HEK293 (cell line): ENCODE measurements around the gene LMAN1L.

Source experiments
- CTCF ChIA-PET: fragments of 350-600 bp; formaldehyde crosslinking; extraction: SDS; loops from one replicate; lab custom pipeline; 2021; ENCODE audit warnings: antibody characterized with exemption; lab: Yijun Ruan, JAX
- POLR2A ChIA-PET: fragments of 300-600 bp; formaldehyde crosslinking; extraction: SDS; loops from one replicate; lab custom pipeline; 2020; ENCODE audit warnings: antibody characterized with exemption, inconsistent platforms; lab: Yijun Ruan, JAX
- H3K27ac ChIP-seq: fragments of 200-500 bp; sonication (Bioruptor generic); 2 replicates; pipeline ENCODE4 v1.5.1; 2014; ENCODE audit warnings: low read depth, low read length, control low read depth, inconsistent platforms; ENCODE audit errors: extremely low read depth
- H3K36me3 ChIP-seq, 2 experiments: fragments of 200-500 bp in 1 of 2; sonication (Bioruptor generic) in 1 of 2; 1 replicate in 1 of 2; 2 replicates in 1 of 2; pipeline ENCODE4 v1.5.1; 2014 to 2017; ENCODE audit warnings: inconsistent platforms in 2 of 2, low read length in 2 of 2; ENCODE audit not compliant: control insufficient read depth in 2 of 2, insufficient read depth in 1 of 2
- H3K4me1 ChIP-seq: fragments of 200-500 bp; sonication (Bioruptor generic); 2 replicates; pipeline ENCODE4 v1.5.1; 2014; ENCODE audit warnings: mild to moderate bottlenecking, low read length, inconsistent platforms; ENCODE audit not compliant: control insufficient read depth, insufficient read depth
- H3K4me3 ChIP-seq: 2 replicates; pipeline ENCODE4 v1.5.1; 2011; ENCODE audit warnings: low read depth, mild to moderate bottlenecking, control low read depth, low read length, moderate library complexity
- H3K9me3 ChIP-seq: fragments of 200-500 bp; sonication (Bioruptor generic); 2 replicates; pipeline ENCODE4 v1.5.1; 2014; ENCODE audit warnings: low read depth, low read length, inconsistent platforms; ENCODE audit not compliant: control insufficient read depth, insufficient read depth
- EGR2 ChIP-seq: fragments of 450-650 bp; formaldehyde crosslinking; IDR thresholded peaks from 2 replicates; pipeline ENCODE4 v1.5.1; 2016; ENCODE audit warnings: low read depth, missing biosample characterization, missing genetic modification characterization
- KLF17 ChIP-seq: fragments of 450-650 bp; formaldehyde crosslinking; IDR thresholded peaks from 2 replicates; pipeline ENCODE4 v1.5.1; 2016; ENCODE audit warnings: missing biosample characterization, missing genetic modification characterization
- WT1 ChIP-seq: fragments of 450-650 bp; formaldehyde crosslinking; IDR thresholded peaks from 2 replicates; pipeline ENCODE4 v1.5.1; 2016; ENCODE audit warnings: missing biosample characterization, missing genetic modification characterization
- YY2 ChIP-seq: fragments of 450-650 bp; formaldehyde crosslinking; IDR thresholded peaks from 2 replicates; pipeline ENCODE4 v1.5.1; 2016; ENCODE audit warnings: missing biosample characterization, missing genetic modification characterization
- ZBTB21 ChIP-seq: fragments of 450-650 bp; formaldehyde crosslinking; IDR thresholded peaks from 2 replicates; pipeline ENCODE4 v1.5.1; 2017; ENCODE audit warnings: missing biosample characterization, missing genetic modification characterization
- ZBTB49 ChIP-seq: fragments of 450-650 bp; formaldehyde crosslinking; IDR thresholded peaks from 2 replicates; pipeline ENCODE4 v1.5.1; 2016; ENCODE audit warnings: missing biosample characterization, missing genetic modification characterization, low read depth
- ZIC2 ChIP-seq: fragments of 450-650 bp; formaldehyde crosslinking; IDR thresholded peaks from 2 replicates; pipeline ENCODE4 v1.5.1; 2016; ENCODE audit warnings: missing biosample characterization, missing genetic modification characterization
- ZNF138 ChIP-seq: fragments of 450-650 bp; formaldehyde crosslinking; IDR thresholded peaks from 2 replicates; pipeline ENCODE4 v1.5.1; 2016; ENCODE audit warnings: missing biosample characterization, missing genetic modification characterization, borderline replicate concordance
- ZNF292 ChIP-seq: fragments of 450-650 bp; formaldehyde crosslinking; IDR thresholded peaks from 2 replicates; pipeline ENCODE4 v1.5.1; 2016; ENCODE audit warnings: low read depth, missing biosample characterization, missing genetic modification characterization, borderline replicate concordance
- ZNF311 ChIP-seq: fragments of 450-650 bp; formaldehyde crosslinking; IDR thresholded peaks from 2 replicates; pipeline ENCODE4 v1.5.1; 2017; ENCODE audit warnings: missing biosample characterization, missing genetic modification characterization, borderline replicate concordance
- ZNF341 ChIP-seq: fragments of 450-650 bp; formaldehyde crosslinking; IDR thresholded peaks from 2 replicates; pipeline ENCODE4; 2016; ENCODE audit warnings: low read depth, missing biosample characterization, missing genetic modification characterization
- ZNF391 ChIP-seq: fragments of 450-650 bp; formaldehyde crosslinking; IDR thresholded peaks from 2 replicates; pipeline ENCODE4 v1.5.1; 2016; ENCODE audit warnings: low read depth, missing biosample characterization, missing genetic modification characterization, borderline replicate concordance
- ZNF416 ChIP-seq: fragments of 450-650 bp; formaldehyde crosslinking; IDR thresholded peaks from 2 replicates; pipeline ENCODE4 v1.5.1; 2016; ENCODE audit warnings: missing biosample characterization, missing genetic modification characterization
- ZNF488 ChIP-seq: fragments of 450-650 bp; formaldehyde crosslinking; IDR thresholded peaks from 2 replicates; pipeline ENCODE4 v1.5.1; 2016; ENCODE audit warnings: missing biosample characterization, missing genetic modification characterization
- ZNF549 ChIP-seq: fragments of 450-650 bp; IDR thresholded peaks from 2 replicates; pipeline ENCODE4 v1.5.1; 2018; ENCODE audit warnings: missing biosample characterization, missing genetic modification characterization, mild to moderate bottlenecking, inconsistent platforms, moderate library complexity
- ZNF571 ChIP-seq: fragments of 450-650 bp; formaldehyde crosslinking; IDR thresholded peaks from 2 replicates; pipeline ENCODE4 v1.5.0; 2017; ENCODE audit warnings: missing biosample characterization, missing genetic modification characterization
- ZNF639 ChIP-seq: fragments of 450-650 bp; formaldehyde crosslinking; IDR thresholded peaks from 2 replicates; pipeline ENCODE4 v1.5.1; 2016; ENCODE audit warnings: missing biosample characterization, missing genetic modification characterization
- ZNF664 ChIP-seq: fragments of 450-650 bp; formaldehyde crosslinking; IDR thresholded peaks from 2 replicates; pipeline ENCODE4 v1.5.1; 2016; ENCODE audit warnings: missing biosample characterization, missing genetic modification characterization
- ZSCAN5A ChIP-seq: fragments of 450-650 bp; formaldehyde crosslinking; IDR thresholded peaks from 2 replicates; pipeline ENCODE4 v1.5.1; 2016; ENCODE audit warnings: missing biosample characterization, missing genetic modification characterization

Gene LMAN1L

GRCh38 chr15:74783072-74783807 is 29.4 kb upstream of the LMAN1L start (continued):
- TF ChIP-seq ZNF639 (tag by site-specific recombination) (no peak), ZNF138 (tag by site-specific recombination) (no peak), ZNF549 (tag by site-specific recombination) (no peak), WT1 (tag by site-specific recombination) (0 out of 2 replicates have a peak, but pooled peaks have one; percentile 20), KLF17 (tag by site-specific recombination) (no peak; the same call in 1 of the 2 replicates), ZBTB49 (tag by site-specific recombination) (no peak), EGR2 (no peak), ZSCAN5A (no peak), ZNF571 (tag by site-specific recombination) (no peak), ZNF664 (tag by site-specific recombination) (no peak), ZBTB21 (tag by site-specific recombination) (no peak), ZNF311 (tag by site-specific recombination) (no peak), ZNF292 (tag by site-specific recombination) (no peak)

- Histone ChIP-seq H3K36me3 (peaks cover 0 to 25% of the 10 kb centered on the region in 2 experiments; a peak in 1 of 3 replicates), H3K27ac (peak overlapping the region; percentile 70; the same call in 1 of the 2 replicates), H3K9me3 (no peaks in the 10 kb centered on the region), H3K4me3 (no peak overlapping the region; the same call in 1 of the 2 replicates), H3K4me1 (peaks cover 33% of the 10 kb centered on the region)
- TF ChIP-seq ZNF488 (0 out of 2 replicates have a peak, but pooled peaks have one; percentile 7), ZNF416 (tag by site-specific recombination) (no peak), ZIC2 (peak; percentile 97), ZNF391 (tag by site-specific recombination) (0 out of 2 replicates have a peak, but pooled peaks have one; percentile 5), YY2 (tag by site-specific recombination) (no peak), ZNF341 (tag by site-specific recombination) (no peak)
- POLR2A ChIA-PET = interaction anchor here (0.5 to 1.0 kb wide), 3 partner anchors 12 to 251 kb away, joined by 3 to 6 read pairs (median 5); no protein-coding TSS in a partner anchor
- CTCF ChIA-PET = interaction anchor here (0.7 to 25.7 kb wide), 9 partner anchors 6 to 327 kb away, joined by 3 to 649 read pairs (median 4); partner anchors contain the start of gene CSK
These were observed 28.8 kb upstream of the LMAN1L start for GRCh38 chr15:74783808-74784175.
